CD4-positive, alpha-beta T cell (primary cell): ENCODE data around the gene SLC25A19. TPM values are rescaled to one million over a fixed set of nuclear protein-coding genes. Genes with fewer than 3 reads are reported as not detected.

Experiments used
- ATAC-seq: fragments of 200-7000 bp; cut with Tn5 transposase; one replicate; pipeline ENCODE4 v1.10.0; 2022; ENCODE audit warnings: mild to moderate bottlenecking; ENCODE audit not compliant: poor library complexity
- CTCF ChIA-PET: fragments of 350-600 bp; sonication (Branson Sonifier 250); formaldehyde crosslinking; loops from one replicate; lab custom pipeline; 2021; ENCODE audit warnings: antibody characterized with exemption, inconsistent platforms; lab: Charles Lee
- POLR2A ChIA-PET: fragments of 350-600 bp; sonication (Branson Sonifier 250); formaldehyde crosslinking; loops from one replicate; lab custom pipeline; 2021; ENCODE audit warnings: antibody characterized with exemption, inconsistent platforms; lab: Charles Lee
- DNase-seq, 14 experiments: peaks; one replicate each; pipeline ENCODE4 v3.0.0-alpha.2; 2013 to 2020; ENCODE audit warnings: mixed read lengths in 2 of 14
- H3K27ac ChIP-seq, 2 donors: one replicate each; pipeline versions ENCODE4 v1.5.1 to v1.7.0; 2013; ENCODE audit warnings: low read length in 2 of 2, low read depth in 1 of 2, mild to moderate bottlenecking in 1 of 2
- H3K27me3 ChIP-seq, 2 experiments: 1 replicate in 1 of 2; 2 replicates in 1 of 2; pipeline versions ENCODE4 v1.6.1 to v1.7.0; 2013; ENCODE audit warnings: low read length in 2 of 2, control low read depth in 1 of 2, mild to moderate bottlenecking in 1 of 2, moderate library complexity in 1 of 2; ENCODE audit not compliant: insufficient read depth in 2 of 2, control insufficient read depth in 1 of 2
- H3K36me3 ChIP-seq: one replicate; pipeline ENCODE4 v1.6.1; 2013; ENCODE audit warnings: low read length, control low read depth; ENCODE audit not compliant: insufficient read depth
- H3K4me1 ChIP-seq: one replicate; pipeline ENCODE4 v1.6.1; 2013; ENCODE audit warnings: low read length, control low read depth; ENCODE audit not compliant: insufficient read depth
- H3K4me3 ChIP-seq: one replicate; pipeline ENCODE4 v1.5.1; 2013; ENCODE audit warnings: mild to moderate bottlenecking, low read length, moderate library complexity
- H3K9me3 ChIP-seq, 2 experiments: 1 replicate in 1 of 2; 2 replicates in 1 of 2; pipeline versions ENCODE4 v1.6.1 to v1.7.0; 2013; ENCODE audit warnings: low read length in 2 of 2, mild to moderate bottlenecking in 2 of 2, control low read depth in 1 of 2, moderate library complexity in 1 of 2; ENCODE audit not compliant: control insufficient read depth in 1 of 2, insufficient read depth in 1 of 2
- H3K27ac Mint-ChIP-seq: one replicate; pipeline ENCODE4 v1.8.0; 2020; ENCODE audit warnings: mixed read lengths
- H3K27me3 Mint-ChIP-seq: one replicate; pipeline ENCODE4 v1.8.0; 2021; ENCODE audit warnings: mixed read lengths
- H3K36me3 Mint-ChIP-seq: one replicate; pipeline ENCODE4 v1.8.0; 2021; ENCODE audit warnings: low read depth, mixed read lengths
- H3K4me1 Mint-ChIP-seq: one replicate; pipeline ENCODE4 v1.8.0; 2021; ENCODE audit warnings: low read depth, mixed read lengths
- H3K4me3 Mint-ChIP-seq: one replicate; pipeline ENCODE4 v1.8.0; 2020; ENCODE audit warnings: mild to moderate bottlenecking, mixed read lengths
- H3K9me3 Mint-ChIP-seq: one replicate; pipeline ENCODE4 v1.8.0; 2020; ENCODE audit warnings: mixed read lengths
- CTCF ChIP-seq: fragments of 200-600 bp; IDR thresholded peaks from one replicate; pipeline ENCODE4 v1.8.0; 2022; ENCODE audit warnings: antibody characterized with exemption, mild to moderate bottlenecking
- intact Hi-C, 2 experiments: fragments of 100-400 bp; cut with DNase I in 1 of 2; cut with micrococcal nuclease in 1 of 2; formaldehyde crosslinking; loops; one replicate each; pipeline versions ENCODE4 v1.15.1 to v1.9.0; 2023 to 2025; cut with DNase I, micrococcal nuclease
- total RNA-seq, 174 experiments: library from RNA in 2 of 174; stranded (reverse) in 2 of 174; gene quantifications; one replicate each; pipeline ENCODE4 v1.2.3 and lab custom pipeline; 2021 to 2026

Gene SLC25A19
- total RNA-seq, 2 experiments from 2014 or later: 11.1 to 12.0 TPM

- Mint-ChIP-seq H3K4me1 (peaks cover 19% of the 10 kb centered on the region), H3K27me3 (no peaks in the 10 kb centered on the region), H3K27ac (peak overlapping the region; percentile 37), H3K4me3 (peak overlapping the region; percentile 73), H3K36me3 (peaks cover 2% of the 10 kb centered on the region), H3K9me3 (no peaks in the 10 kb centered on the region)
- Histone ChIP-seq H3K9me3 (no peaks in the 10 kb centered on the region), H3K36me3 (peaks cover 16% of the 10 kb centered on the region), H3K27ac (no peak overlapping the region), H3K4me1 (peaks cover 36% of the 10 kb centered on the region), H3K4me3 (no peak overlapping the region), H3K27me3 (no peaks in the 10 kb centered on the region)
- intact Hi-C loops: loop anchor here in 1 of 2 experiments (5.0 kb wide), 1 partner anchor 393 kb away; the partner anchor contains the start of genes RECQL5 and SAP30BP
- ChIA-PET CTCF (interaction anchor here (0.5 kb wide), 1 partner anchor 116 kb away, joined by 3 read pairs; no protein-coding TSS in a partner anchor), POLR2A (interaction anchor here (1.4 to 1.7 kb wide), 2 partner anchors 13 to 15 kb away, joined by 3 to 10 read pairs; partner anchors contain the start of genes GGA3, MRPS7 and SLC25A19)
- DNase-seq: no peak
- ATAC-seq: no peak
- TF ChIP-seq CTCF: no peak
These were observed 15.1 kb downstream of the SLC25A19 start for GRCh38 chr17:75273977-75274708.

GRCh38 chr17:75272848-75273184 is 16.4 kb downstream of the SLC25A19 start:
- CTCF ChIA-PET: interaction anchor here (2.2 kb wide), 1 partner anchor 23 kb away, joined by 17 read pairs; no protein-coding TSS in a partner anchor
- no peaks in the 10 kb centered on the region for H3K9me3 ChIP-seq
- no peak overlapping the region for H3K4me3 ChIP-seq
- POLR2A ChIA-PET: interaction anchor here (0.5 to 1.7 kb wide), 2 partner anchors 16 to 606 kb away, joined by 3 to 10 read pairs; partner anchors contain the start of genes SLC25A19 and TRIM47
- intact Hi-C loops: loop anchor here in 1 of 2 experiments (5.0 kb wide), 1 partner anchor 394 kb away; the partner anchor contains the start of genes RECQL5 and SAP30BP
- H3K27ac Mint-ChIP-seq: peak overlapping the region; percentile 74
- peaks cover 13% of the 10 kb centered on the region for H3K36me3 ChIP-seq
- peak overlapping the region in 1 of 2 donors; percentile 27 for H3K27ac ChIP-seq
- peaks cover 21% of the 10 kb centered on the region for H3K4me1 Mint-ChIP-seq
- H3K27me3 Mint-ChIP-seq: no peaks in the 10 kb centered on the region
- peak overlapping the region; percentile 68 for H3K4me3 Mint-ChIP-seq
- H3K36me3 Mint-ChIP-seq: peaks cover 8% of the 10 kb centered on the region
- DNase-seq (peak in 1 of 14 experiments; percentile 22), ATAC-seq (no peak)
- H3K4me1 ChIP-seq: peaks cover 39% of the 10 kb centered on the region
- no peak for TF ChIP-seq CTCF
- no peaks in the 10 kb centered on the region for H3K9me3 Mint-ChIP-seq
- H3K27me3 ChIP-seq: no peaks in the 10 kb centered on the region

- peak overlapping the region; percentile 78 to 85 for H3K27ac ChIP-seq
- CTCF ChIA-PET: interaction anchor here (1.3 to 3.2 kb wide), 7 partner anchors 11 to 92 kb away, joined by 4 to 83 read pairs (median 8); partner anchors contain the start of genes GGA3, MRPS7, NUP85 and SLC25A19
- H3K27me3 ChIP-seq: no peaks in the 10 kb centered on the region
- peak overlapping the region; percentile 95 for H3K4me3 ChIP-seq
- peaks cover 40% of the 10 kb centered on the region for H3K4me1 ChIP-seq
- intact Hi-C loops: loop anchor here (1.0 to 5.0 kb wide), 3 partner anchors 17 to 395 kb away; partner anchors contain the start of genes SLC25A19 (in 2 of the 2), RECQL5 (in 1 of the 2), SAP30BP (in 1 of the 2) and SUMO2 (in 1 of the 2)
- no peak for TF ChIP-seq CTCF
- Mint-ChIP-seq H3K9me3 (no peaks in the 10 kb centered on the region), H3K27ac (peak overlapping the region; percentile 74), H3K4me3 (peak overlapping the region; percentile 84), H3K27me3 (no peaks in the 10 kb centered on the region), H3K4me1 (peaks cover 21% of the 10 kb centered on the region), H3K36me3 (peaks cover 11% of the 10 kb centered on the region)
- no peaks in the 10 kb centered on the region for H3K9me3 ChIP-seq
- DNase-seq (no peak), ATAC-seq (no peak)
- peaks cover 11% of the 10 kb centered on the region for H3K36me3 ChIP-seq
- POLR2A ChIA-PET: interaction anchor here (0.5 to 3.3 kb wide), 10 partner anchors 10 to 606 kb away, joined by 3 to 181 read pairs (median 12); partner anchors contain the start of genes GGA3, GRB2, MRPS7 and SLC25A19
These were observed 17.0 kb downstream of the SLC25A19 start for GRCh38 chr17:75271955-75272847.
